Transverse colon (tissue), 4 donors: ENCODE data around the gene C22orf23.

ENCODE experiments used
- POLR2AphosphoS5 ChIP-seq, 3 donors: sonication (generic); formaldehyde crosslinking; IDR thresholded peaks; one replicate each; pipeline ENCODE4 v1.6.1; 2016; ENCODE audit warnings: antibody characterized with exemption in 3 of 3
- TF ChIP-seq, protein P1 (sequence below), 5 experiments: fragments of 200-600 bp in 3 of 5; fragments of 450-650 bp in 2 of 5; sonication (generic) in 3 of 5; IDR thresholded peaks; 1 replicate in 2 of 5; 2 replicates in 3 of 5; pipeline ENCODE4 v1.5.1; 2016 to 2017; ENCODE audit warnings: antibody characterized with exemption in 5 of 5, inconsistent platforms in 3 of 5, mild to moderate bottlenecking in 2 of 5, moderate library complexity in 1 of 5

DNA sequence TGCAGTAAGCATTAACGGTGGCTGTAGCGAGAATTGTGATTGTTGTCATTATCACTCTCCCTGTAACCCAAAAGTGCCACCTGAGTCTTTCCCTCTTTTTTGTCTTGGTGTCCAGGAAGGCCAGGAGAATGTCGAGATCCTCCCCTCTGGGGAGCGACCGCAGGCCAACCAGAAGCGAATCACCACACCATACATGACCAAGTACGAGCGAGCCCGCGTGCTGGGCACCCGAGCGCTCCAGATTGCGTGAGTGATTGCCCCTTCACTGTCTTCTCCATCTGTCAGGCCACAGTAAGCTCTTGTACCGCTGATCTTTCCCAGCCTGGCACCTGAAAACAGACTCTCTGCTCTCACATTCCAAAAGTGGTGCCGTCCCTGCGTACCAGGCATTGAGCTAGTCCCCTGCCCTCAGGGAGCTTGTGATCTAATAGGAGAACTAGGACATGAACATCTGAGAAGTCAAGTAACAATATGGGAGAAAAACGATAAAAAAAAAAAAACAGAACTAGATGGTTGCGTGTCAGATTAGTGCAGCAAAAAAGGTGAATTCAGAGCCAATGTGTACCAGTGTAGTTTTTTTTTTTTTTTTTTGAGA, 5.9 kb upstream of the C22orf23 start:
- TF ChIP-seq POLR2AphosphoS5 (IDR thresholded peaks at IDR 0.05), result no peak
- TF ChIP-seq, protein P1, sequence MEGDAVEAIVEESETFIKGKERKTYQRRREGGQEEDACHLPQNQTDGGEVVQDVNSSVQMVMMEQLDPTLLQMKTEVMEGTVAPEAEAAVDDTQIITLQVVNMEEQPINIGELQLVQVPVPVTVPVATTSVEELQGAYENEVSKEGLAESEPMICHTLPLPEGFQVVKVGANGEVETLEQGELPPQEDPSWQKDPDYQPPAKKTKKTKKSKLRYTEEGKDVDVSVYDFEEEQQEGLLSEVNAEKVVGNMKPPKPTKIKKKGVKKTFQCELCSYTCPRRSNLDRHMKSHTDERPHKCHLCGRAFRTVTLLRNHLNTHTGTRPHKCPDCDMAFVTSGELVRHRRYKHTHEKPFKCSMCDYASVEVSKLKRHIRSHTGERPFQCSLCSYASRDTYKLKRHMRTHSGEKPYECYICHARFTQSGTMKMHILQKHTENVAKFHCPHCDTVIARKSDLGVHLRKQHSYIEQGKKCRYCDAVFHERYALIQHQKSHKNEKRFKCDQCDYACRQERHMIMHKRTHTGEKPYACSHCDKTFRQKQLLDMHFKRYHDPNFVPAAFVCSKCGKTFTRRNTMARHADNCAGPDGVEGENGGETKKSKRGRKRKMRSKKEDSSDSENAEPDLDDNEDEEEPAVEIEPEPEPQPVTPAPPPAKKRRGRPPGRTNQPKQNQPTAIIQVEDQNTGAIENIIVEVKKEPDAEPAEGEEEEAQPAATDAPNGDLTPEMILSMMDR (IDR thresholded peaks at IDR 0.05), result no peak
